Lower lobe of right lung (tissue), 2 donors: ENCODE data around the gene ST7L. TPM values are rescaled to one million over a fixed set of nuclear protein-coding genes. Genes with fewer than 3 reads are reported as not detected.

Experiments
- ATAC-seq, 2 donors: fragments of 200-7000 bp; cut with Tn5 transposase; one replicate each; pipeline ENCODE4 v1.9.1; 2020 to 2022; ENCODE audit warnings: mild to moderate bottlenecking in 2 of 2, moderate library complexity in 2 of 2
- DNase-seq: peaks from one replicate; pipeline ENCODE4 v3.0.0-alpha.2; 2020
- H3K27ac ChIP-seq: fragments of 200-600 bp; one replicate; pipeline ENCODE4 v1.8.0; 2022
- H3K27me3 ChIP-seq: fragments of 200-600 bp; one replicate; pipeline ENCODE4 v1.8.0; 2022; ENCODE audit warnings: low read depth
- H3K36me3 ChIP-seq: fragments of 200-600 bp; one replicate; pipeline ENCODE4 v1.8.0; 2022; ENCODE audit warnings: mild to moderate bottlenecking
- H3K4me1 ChIP-seq: fragments of 200-600 bp; one replicate; pipeline ENCODE4 v1.8.0; 2022
- H3K4me3 ChIP-seq: fragments of 200-600 bp; one replicate; pipeline ENCODE4 v1.8.0; 2022; ENCODE audit warnings: mild to moderate bottlenecking
- H3K9me3 ChIP-seq: fragments of 200-600 bp; one replicate; pipeline ENCODE4 v1.8.0; 2022
- intact Hi-C: fragments of 100-400 bp; cut with DNase I; formaldehyde crosslinking; loops from one replicate; pipeline ENCODE4 v1.11.0; 2022
- total RNA-seq: library from RNA; stranded (reverse); fragmentation: NEBNext Ultra II Directional; extraction: Animal tissue kit (Norgen Biotek cat#: 25700); gene quantifications from one replicate; pipeline ENCODE4 v1.2.1, GENCODE V29; 2021
- TF ChIP-seq, protein P1 (sequence below): fragments of 200-600 bp; IDR thresholded peaks from one replicate; pipeline ENCODE4 v1.8.0; 2022; ENCODE audit warnings: antibody characterized with exemption, mild to moderate bottlenecking
- donor health status: DM: no; HTN: yes; CAD: no; lungs with severe emphysema.

ST7L gene
- total RNA-seq, 1 donor from 2014 or later, result 18.8 TPM

DNA sequence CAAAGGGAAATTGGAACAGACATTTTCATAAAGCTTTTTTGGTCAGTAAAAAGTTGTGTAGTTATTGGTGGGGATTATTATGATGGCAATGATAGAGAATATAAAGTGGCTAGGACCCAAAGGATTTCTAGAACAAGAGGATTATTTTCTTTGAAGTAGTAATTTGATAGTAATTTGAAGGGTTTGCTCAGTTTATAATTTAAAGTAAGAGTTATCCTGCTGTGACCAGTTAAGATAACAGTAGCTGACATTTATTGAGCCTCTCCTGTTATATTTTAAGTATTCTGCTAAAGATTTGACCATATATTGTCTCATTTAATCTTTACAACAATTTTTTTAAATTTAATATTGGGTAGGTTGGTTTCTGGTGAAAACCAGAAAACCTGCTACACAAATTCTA, 15.4 kb upstream of the ST7L start:
- intact Hi-C loops, result no loop called here
- Histone ChIP-seq H3K27me3 (no peaks in the 10 kb centered on the region), H3K36me3 (peaks cover 7% of the 10 kb centered on the region), H3K4me1 (peaks cover 72% of the 10 kb centered on the region), H3K27ac (no peak overlapping the region), H3K4me3 (no peak overlapping the region), H3K9me3 (no peaks in the 10 kb centered on the region)
- no peak for ATAC-seq
- TF ChIP-seq, protein P1, sequence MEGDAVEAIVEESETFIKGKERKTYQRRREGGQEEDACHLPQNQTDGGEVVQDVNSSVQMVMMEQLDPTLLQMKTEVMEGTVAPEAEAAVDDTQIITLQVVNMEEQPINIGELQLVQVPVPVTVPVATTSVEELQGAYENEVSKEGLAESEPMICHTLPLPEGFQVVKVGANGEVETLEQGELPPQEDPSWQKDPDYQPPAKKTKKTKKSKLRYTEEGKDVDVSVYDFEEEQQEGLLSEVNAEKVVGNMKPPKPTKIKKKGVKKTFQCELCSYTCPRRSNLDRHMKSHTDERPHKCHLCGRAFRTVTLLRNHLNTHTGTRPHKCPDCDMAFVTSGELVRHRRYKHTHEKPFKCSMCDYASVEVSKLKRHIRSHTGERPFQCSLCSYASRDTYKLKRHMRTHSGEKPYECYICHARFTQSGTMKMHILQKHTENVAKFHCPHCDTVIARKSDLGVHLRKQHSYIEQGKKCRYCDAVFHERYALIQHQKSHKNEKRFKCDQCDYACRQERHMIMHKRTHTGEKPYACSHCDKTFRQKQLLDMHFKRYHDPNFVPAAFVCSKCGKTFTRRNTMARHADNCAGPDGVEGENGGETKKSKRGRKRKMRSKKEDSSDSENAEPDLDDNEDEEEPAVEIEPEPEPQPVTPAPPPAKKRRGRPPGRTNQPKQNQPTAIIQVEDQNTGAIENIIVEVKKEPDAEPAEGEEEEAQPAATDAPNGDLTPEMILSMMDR, result no peak
- no peak for DNase-seq

- Histone ChIP-seq H3K27me3 (no peaks in the 10 kb centered on the region), H3K4me3 (no peak overlapping the region), H3K27ac (no peak overlapping the region), H3K9me3 (no peaks in the 10 kb centered on the region), H3K4me1 (peaks cover 79% of the 10 kb centered on the region), H3K36me3 (peaks cover 7% of the 10 kb centered on the region)
- intact Hi-C loops, result no loop called here
- DNase-seq, result no peak
- ATAC-seq, result no peak
- TF ChIP-seq, protein P1, result no peak
These were observed 14.7 kb upstream of the ST7L start for GRCh38 chr1:112633628-112634027.

GRCh38 chr1:112629256-112629655, 10.3 kb upstream of the ST7L start:
- Histone ChIP-seq H3K4me1 (peaks cover 79% of the 10 kb centered on the region), H3K36me3 (peaks cover 7% of the 10 kb centered on the region), H3K27me3 (no peaks in the 10 kb centered on the region), H3K9me3 (no peaks in the 10 kb centered on the region), H3K4me3 (no peak overlapping the region), H3K27ac (no peak overlapping the region)
- no peak for ATAC-seq
- TF ChIP-seq, protein P1, result no peak
- DNase-seq, result no peak
- intact Hi-C loops, result no loop called here

- H3K4me3 ChIP-seq, result no peak overlapping the region
- no peak overlapping the region for H3K27ac ChIP-seq
- no peak for DNase-seq
- TF ChIP-seq, protein P1, result no peak
- peaks cover 78% of the 10 kb centered on the region for H3K4me1 ChIP-seq
- intact Hi-C loops, result no loop called here
- no peaks in the 10 kb centered on the region for H3K27me3 ChIP-seq
- ATAC-seq, result no peak
- H3K9me3 ChIP-seq, result no peaks in the 10 kb centered on the region
- peaks cover 9% of the 10 kb centered on the region for H3K36me3 ChIP-seq
These were observed 9.6 kb upstream of the ST7L start for GRCh38 chr1:112628516-112628915.

- intact Hi-C loops, result no loop called here
- Histone ChIP-seq H3K4me1 (peaks cover 80% of the 10 kb centered on the region), H3K4me3 (no peak overlapping the region), H3K36me3 (peaks cover 13% of the 10 kb centered on the region), H3K27ac (no peak overlapping the region), H3K9me3 (no peaks in the 10 kb centered on the region), H3K27me3 (no peaks in the 10 kb centered on the region)
- TF ChIP-seq, protein P1, result no peak
- ATAC-seq, result no peak
- DNase-seq, result no peak
These were observed 7.9 kb upstream of the ST7L start for GRCh38 chr1:112626887-112627286.

DNA sequence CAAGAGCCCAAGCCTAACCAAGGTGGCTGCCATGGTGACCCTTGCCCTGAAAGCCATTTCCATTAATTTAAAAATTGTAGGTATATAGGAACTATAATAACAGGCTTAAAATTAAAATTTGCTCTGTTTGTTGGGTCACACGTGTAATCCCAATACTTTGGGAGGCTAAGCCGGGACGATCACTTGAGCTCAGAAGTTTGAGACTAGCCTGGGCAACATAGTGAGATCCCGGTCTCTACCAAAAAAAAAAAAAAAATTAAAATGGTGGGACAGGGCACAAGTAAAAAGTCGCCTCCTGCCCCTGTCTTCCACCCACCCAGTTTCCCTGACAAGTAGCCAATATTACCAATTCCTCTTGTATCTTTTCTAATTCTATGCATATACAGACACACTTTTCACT, 7.3 kb upstream of the ST7L start:
- DNase-seq (no peak), ATAC-seq (no peak)
- intact Hi-C loops, result no loop called here
- Histone ChIP-seq H3K27ac (no peak overlapping the region), H3K36me3 (peaks cover 13% of the 10 kb centered on the region), H3K9me3 (no peaks in the 10 kb centered on the region), H3K4me1 (peaks cover 86% of the 10 kb centered on the region), H3K27me3 (no peaks in the 10 kb centered on the region), H3K4me3 (no peak overlapping the region)
- TF ChIP-seq, protein P1, result no peak
